Measurements from ENCODE around the gene S100A7.
"Not testable (repeated sequence)": the region's sequence is repeated elsewhere in the genome, so short reads cannot be mapped to it uniquely, and the experiment has no call there.

S100A7 gene

GRCh38 chr1:153475282-153475681, 14.8 kb upstream of the S100A7 start:
- DNase-seq, result no peak

GRCh38 chr1:153474347-153474746, 13.9 kb upstream of the S100A7 start:
- no peak for DNase-seq

GRCh38 chr1:153470707-153471106, 10.3 kb upstream of the S100A7 start:
- DNase-seq, result no peak

GRCh38 chr1:153466908-153467307, 6.5 kb upstream of the S100A7 start:
- DNase-seq, result no peak

GRCh38 chr1:153465811-153466636, 5.6 kb upstream of the S100A7 start:
- DNase-seq, result peak; percentile 55

GRCh38 chr1:153462741-153463140, 2.3 kb upstream of the S100A7 start:
- DNase-seq, result not testable (repeated sequence)

- DNase-seq, result no peak
These were observed 796 bp downstream of the S100A7 start for GRCh38 chr1:153459655-153460054.

- DNase-seq, result no peak
These were observed 4.1 kb downstream of the S100A7 start for GRCh38 chr1:153456396-153456795.

- DNase-seq, result not testable (repeated sequence)
These were observed 11.6 kb downstream of the S100A7 start for GRCh38 chr1:153448851-153449250.

- DNase-seq, result no peak
These were observed 12.8 kb downstream of the S100A7 start for GRCh38 chr1:153447498-153448170.

GRCh38 chr1:153444078-153444477, 16.4 kb downstream of the S100A7 start:
- DNase-seq, result no peak

GRCh38 chr1:153443486-153443885, 17.0 kb downstream of the S100A7 start:
- DNase-seq, result no peak

GRCh38 chr1:153441238-153441755, 19.2 kb downstream of the S100A7 start:
- DNase-seq, result no peak

GRCh38 chr1:153439273-153439672, 21.2 kb downstream of the S100A7 start:
- no peak for DNase-seq

GRCh38 chr1:153438599-153438998, 21.9 kb downstream of the S100A7 start:
- no peak for DNase-seq

- no peak for DNase-seq
These were observed 23.2 kb downstream of the S100A7 start for GRCh38 chr1:153437236-153437635.

- no peak for DNase-seq
These were observed 25.6 kb downstream of the S100A7 start for GRCh38 chr1:153434746-153435455.

GRCh38 chr1:153432874-153433681, 27.4 kb downstream of the S100A7 start:
- no peak for DNase-seq

- no peak for DNase-seq
These were observed 28.5 kb downstream of the S100A7 start for GRCh38 chr1:153431928-153432327.

GRCh38 chr1:153431427-153431826, 29.0 kb downstream of the S100A7 start:
- DNase-seq, result no peak

- DNase-seq, result no peak
These were observed 29.4 kb downstream of the S100A7 start for GRCh38 chr1:153431002-153431401.

GRCh38 chr1:153430561-153430960, 29.9 kb downstream of the S100A7 start:
- DNase-seq, result no peak

GRCh38 chr1:153430166-153430553, 30.3 kb downstream of the S100A7 start:
- DNase-seq, result no peak

Data from CD4-positive, alpha-beta T cell treated with Interleukin-17A for 1 hour (primary cell).